HEK293 (cell line): ENCODE measurements around the gene CCDC24.
A peak's percentile ranks its signal among the peaks of the same experiment; 100 is the strongest.

ENCODE experiments used
- EGR2 ChIP-seq: fragments of 450-650 bp; formaldehyde crosslinking; IDR thresholded peaks from 2 replicates; pipeline ENCODE4 v1.5.1; 2016; ENCODE audit warnings: low read depth, missing biosample characterization, missing genetic modification characterization
- GLI2 ChIP-seq: fragments of 450-650 bp; formaldehyde crosslinking; IDR thresholded peaks from 2 replicates; pipeline ENCODE4; 2017; ENCODE audit warnings: missing biosample characterization, missing genetic modification characterization, low read depth, borderline replicate concordance
- MYNN ChIP-seq: fragments of 450-650 bp; formaldehyde crosslinking; IDR thresholded peaks from 2 replicates; pipeline ENCODE4 v1.5.1; 2016; ENCODE audit warnings: missing biosample characterization, missing genetic modification characterization, borderline replicate concordance
- PRDM1 ChIP-seq: fragments of 450-650 bp; formaldehyde crosslinking; IDR thresholded peaks from 2 replicates; pipeline ENCODE4; 2016; ENCODE audit warnings: missing biosample characterization, missing genetic modification characterization
- REPIN1 ChIP-seq: fragments of 450-650 bp; formaldehyde crosslinking; IDR thresholded peaks from 2 replicates; pipeline ENCODE4 v1.5.1; 2017; ENCODE audit warnings: missing biosample characterization, missing genetic modification characterization, low read depth
- SALL2 ChIP-seq: fragments of 450-650 bp; formaldehyde crosslinking; IDR thresholded peaks from 2 replicates; pipeline ENCODE4 v1.5.0; 2017; ENCODE audit warnings: missing biosample characterization, mild to moderate bottlenecking, missing genetic modification characterization, borderline replicate concordance
- ZBTB1 ChIP-seq: fragments of 450-650 bp; formaldehyde crosslinking; IDR thresholded peaks from 2 replicates; pipeline ENCODE4 v1.5.1; 2016; ENCODE audit warnings: missing biosample characterization, missing genetic modification characterization
- ZFHX2 ChIP-seq: fragments of 450-650 bp; formaldehyde crosslinking; conservative IDR thresholded peaks from 2 replicates; pipeline ENCODE4 v1.5.1; 2016; ENCODE audit warnings: missing biosample characterization, missing genetic modification characterization
- ZFP69B ChIP-seq: fragments of 450-650 bp; formaldehyde crosslinking; IDR thresholded peaks from 2 replicates; pipeline ENCODE4 v1.5.1; 2016; ENCODE audit warnings: missing biosample characterization, missing genetic modification characterization
- ZNF148 ChIP-seq: fragments of 450-650 bp; formaldehyde crosslinking; IDR thresholded peaks from 2 replicates; pipeline ENCODE4 v1.5.0; 2017; ENCODE audit warnings: missing biosample characterization, missing genetic modification characterization, borderline replicate concordance
- ZNF155 ChIP-seq: fragments of 450-650 bp; formaldehyde crosslinking; IDR thresholded peaks from 2 replicates; pipeline ENCODE4 v1.5.1; 2016; ENCODE audit warnings: missing biosample characterization, missing genetic modification characterization
- ZNF16 ChIP-seq: fragments of 450-650 bp; formaldehyde crosslinking; IDR thresholded peaks from 2 replicates; pipeline ENCODE4 v1.5.1; 2016; ENCODE audit warnings: low read depth, missing biosample characterization, missing genetic modification characterization
- ZNF184 ChIP-seq: fragments of 450-650 bp; IDR thresholded peaks from 2 replicates; pipeline ENCODE4 v1.5.1; 2018; ENCODE audit warnings: missing biosample characterization, mild to moderate bottlenecking, missing genetic modification characterization
- ZNF24 ChIP-seq: fragments of 450-650 bp; formaldehyde crosslinking; IDR thresholded peaks from 2 replicates; pipeline ENCODE4 v1.5.1; 2016; ENCODE audit warnings: missing biosample characterization, missing genetic modification characterization
- ZNF266 ChIP-seq: fragments of 450-650 bp; formaldehyde crosslinking; IDR thresholded peaks from 2 replicates; pipeline ENCODE4 v1.5.1; 2016; ENCODE audit warnings: missing biosample characterization, missing genetic modification characterization, low read depth
- ZNF274 ChIP-seq, 2 experiments: fragments of 200-500 bp in 1 of 2; fragments of 450-650 bp in 1 of 2; sonication (Bioruptor generic) in 1 of 2; formaldehyde crosslinking in 1 of 2; IDR thresholded peaks; 2 replicates each; pipeline versions ENCODE4 v1.5.1 to v1.6.1; 2014 to 2016; ENCODE audit warnings: borderline replicate concordance in 1 of 2, inconsistent platforms in 1 of 2, low read length in 1 of 2, missing biosample characterization in 1 of 2, missing genetic modification characterization in 1 of 2
- ZNF292 ChIP-seq: fragments of 450-650 bp; formaldehyde crosslinking; IDR thresholded peaks from 2 replicates; pipeline ENCODE4 v1.5.1; 2016; ENCODE audit warnings: low read depth, missing biosample characterization, missing genetic modification characterization, borderline replicate concordance
- ZNF335 ChIP-seq: fragments of 450-650 bp; formaldehyde crosslinking; conservative IDR thresholded peaks from 2 replicates; pipeline ENCODE4 v1.5.1; 2016; ENCODE audit warnings: missing biosample characterization, missing genetic modification characterization
- ZNF341 ChIP-seq: fragments of 450-650 bp; formaldehyde crosslinking; IDR thresholded peaks from 2 replicates; pipeline ENCODE4; 2016; ENCODE audit warnings: low read depth, missing biosample characterization, missing genetic modification characterization
- ZNF350 ChIP-seq: fragments of 450-650 bp; formaldehyde crosslinking; IDR thresholded peaks from 2 replicates; pipeline ENCODE4 v1.5.0; 2017; ENCODE audit warnings: missing biosample characterization, mild to moderate bottlenecking, missing genetic modification characterization
- ZNF48 ChIP-seq: fragments of 450-650 bp; formaldehyde crosslinking; IDR thresholded peaks from 2 replicates; pipeline ENCODE4 v1.5.1; 2016; ENCODE audit warnings: missing biosample characterization, missing genetic modification characterization
- ZNF521 ChIP-seq: fragments of 450-650 bp; formaldehyde crosslinking; IDR thresholded peaks from 2 replicates; pipeline ENCODE4 v1.5.1; 2017; ENCODE audit warnings: missing biosample characterization, mild to moderate bottlenecking, missing genetic modification characterization
- ZNF610 ChIP-seq: fragments of 450-650 bp; formaldehyde crosslinking; IDR thresholded peaks from 2 replicates; pipeline ENCODE4 v1.5.1; 2016; ENCODE audit warnings: missing biosample characterization, missing genetic modification characterization, borderline replicate concordance
- ZNF747 ChIP-seq: fragments of 450-650 bp; formaldehyde crosslinking; IDR thresholded peaks from 2 replicates; pipeline ENCODE4 v1.5.1; 2016; ENCODE audit warnings: missing biosample characterization, missing genetic modification characterization
- ZNF830 ChIP-seq: fragments of 450-650 bp; IDR thresholded peaks from 2 replicates; pipeline ENCODE4 v1.5.0; 2018; ENCODE audit warnings: missing biosample characterization, missing genetic modification characterization, low read depth, mild to moderate bottlenecking, moderate library complexity
- TF ChIP-seq, protein P1 (sequence below): fragments of 450-650 bp; formaldehyde crosslinking; IDR thresholded peaks from 2 replicates; pipeline ENCODE4 v1.5.1; 2017; ENCODE audit warnings: missing biosample characterization, missing genetic modification characterization
- TF ChIP-seq, protein P2 (sequence below): fragments of 450-650 bp; formaldehyde crosslinking; IDR thresholded peaks from 2 replicates; pipeline ENCODE4 v1.5.1; 2017; ENCODE audit warnings: missing biosample characterization, missing genetic modification characterization
- TF ChIP-seq, protein P3 (sequence below): fragments of 450-650 bp; formaldehyde crosslinking; IDR thresholded peaks from 2 replicates; pipeline ENCODE4 v1.5.1; 2016; ENCODE audit warnings: missing biosample characterization, missing genetic modification characterization
- TF ChIP-seq, protein P4 (sequence below): fragments of 450-650 bp; formaldehyde crosslinking; IDR thresholded peaks from 2 replicates; pipeline ENCODE4 v1.5.1; 2016; ENCODE audit warnings: missing biosample characterization, missing genetic modification characterization

Gene CCDC24

DNA sequence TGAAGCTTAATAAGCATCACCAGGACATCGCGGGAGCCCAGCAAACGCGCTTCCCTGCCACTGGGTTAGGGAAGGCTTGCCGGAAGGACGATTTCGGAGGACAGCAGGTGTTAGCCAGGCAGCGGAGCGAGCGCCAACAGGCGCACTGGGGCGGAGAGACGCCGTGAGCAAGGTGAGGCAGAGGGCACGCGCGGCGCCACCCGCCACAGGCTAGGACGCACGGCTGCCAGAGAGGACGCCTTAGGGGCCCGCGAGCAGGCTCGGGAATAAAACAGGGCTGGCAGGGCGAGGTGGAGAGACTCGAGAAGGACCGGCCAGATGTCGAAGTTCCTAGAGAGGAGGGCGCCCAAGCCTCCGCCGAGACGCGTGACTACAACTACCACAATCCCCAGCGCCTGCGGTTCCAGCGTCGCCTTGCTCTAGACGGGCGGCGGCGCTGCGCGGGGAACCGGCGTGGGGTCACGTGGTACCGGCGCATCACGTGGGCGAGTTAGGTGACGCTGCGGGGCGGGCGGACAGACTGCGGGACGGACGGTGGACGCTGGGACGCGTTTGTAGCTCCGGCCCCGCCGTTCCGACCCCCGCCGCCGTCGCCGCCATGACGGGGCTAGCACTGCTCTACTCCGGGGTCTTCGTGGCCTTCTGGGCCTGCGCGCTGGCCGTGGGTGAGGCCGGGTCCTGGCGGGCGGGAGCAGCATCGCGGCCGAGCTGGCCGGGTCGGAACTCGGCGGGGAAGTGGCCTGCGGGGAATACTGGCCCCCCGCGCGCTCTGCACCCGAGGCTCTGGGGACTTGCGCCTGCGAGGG, 16.8 kb upstream of the CCDC24 start, which contains the start of gene ATP6V0B (continued):
- TF ChIP-seq SALL2 (tag by site-specific recombination) (no peak), ZNF148 (no peak), ZNF610 (tag by site-specific recombination) (no peak), ZNF24 (tag by site-specific recombination) (no peak), ZNF292 (tag by site-specific recombination) (no peak), ZNF350 (tag by site-specific recombination) (no peak), GLI2 (tag by site-specific recombination) (no peak), ZBTB1 (tag by site-specific recombination) (peak; percentile 85), ZNF16 (tag by site-specific recombination) (no peak), ZFP69B (tag by site-specific recombination) (no peak; the same call in 1 of the 2 replicates), ZNF266 (tag by site-specific recombination) (no peak), ZNF747 (tag by site-specific recombination) (no peak), ZNF335 (peak; percentile 96), ZNF341 (peak; percentile 83), MYNN (tag by site-specific recombination) (no peak), ZNF155 (tag by site-specific recombination) (no peak), ZNF274 (IDR thresholded peaks at IDR 0.05; ENCODE audit: low read length) (no peak), ZNF274 (tag by site-specific recombination; IDR thresholded peaks at IDR 0.05; ENCODE audit: borderline replicate concordance) (no peak), ZNF48 (tag by site-specific recombination) (no peak), PRDM1 (tag by site-specific recombination) (no peak), ZFHX2 (tag by site-specific recombination) (peak; percentile 89), REPIN1 (tag by site-specific recombination) (no peak), ZNF830 (no peak), EGR2 (tag by site-specific recombination) (peak; percentile 51; the same call in 1 of the 2 replicates), ZNF184 (tag by site-specific recombination) (no peak), ZNF521 (tag by site-specific recombination) (no peak)
- TF ChIP-seq, protein P1, sequence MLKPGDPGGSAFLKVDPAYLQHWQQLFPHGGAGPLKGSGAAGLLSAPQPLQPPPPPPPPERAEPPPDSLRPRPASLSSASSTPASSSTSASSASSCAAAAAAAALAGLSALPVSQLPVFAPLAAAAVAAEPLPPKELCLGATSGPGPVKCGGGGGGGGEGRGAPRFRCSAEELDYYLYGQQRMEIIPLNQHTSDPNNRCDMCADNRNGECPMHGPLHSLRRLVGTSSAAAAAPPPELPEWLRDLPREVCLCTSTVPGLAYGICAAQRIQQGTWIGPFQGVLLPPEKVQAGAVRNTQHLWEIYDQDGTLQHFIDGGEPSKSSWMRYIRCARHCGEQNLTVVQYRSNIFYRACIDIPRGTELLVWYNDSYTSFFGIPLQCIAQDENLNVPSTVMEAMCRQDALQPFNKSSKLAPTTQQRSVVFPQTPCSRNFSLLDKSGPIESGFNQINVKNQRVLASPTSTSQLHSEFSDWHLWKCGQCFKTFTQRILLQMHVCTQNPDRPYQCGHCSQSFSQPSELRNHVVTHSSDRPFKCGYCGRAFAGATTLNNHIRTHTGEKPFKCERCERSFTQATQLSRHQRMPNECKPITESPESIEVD (tag by site-specific recombination): no peak
- TF ChIP-seq, protein P2, sequence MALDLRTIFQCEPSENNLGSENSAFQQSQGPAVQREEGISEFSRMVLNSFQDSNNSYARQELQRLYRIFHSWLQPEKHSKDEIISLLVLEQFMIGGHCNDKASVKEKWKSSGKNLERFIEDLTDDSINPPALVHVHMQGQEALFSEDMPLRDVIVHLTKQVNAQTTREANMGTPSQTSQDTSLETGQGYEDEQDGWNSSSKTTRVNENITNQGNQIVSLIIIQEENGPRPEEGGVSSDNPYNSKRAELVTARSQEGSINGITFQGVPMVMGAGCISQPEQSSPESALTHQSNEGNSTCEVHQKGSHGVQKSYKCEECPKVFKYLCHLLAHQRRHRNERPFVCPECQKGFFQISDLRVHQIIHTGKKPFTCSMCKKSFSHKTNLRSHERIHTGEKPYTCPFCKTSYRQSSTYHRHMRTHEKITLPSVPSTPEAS: no peak
- TF ChIP-seq, protein P3, sequence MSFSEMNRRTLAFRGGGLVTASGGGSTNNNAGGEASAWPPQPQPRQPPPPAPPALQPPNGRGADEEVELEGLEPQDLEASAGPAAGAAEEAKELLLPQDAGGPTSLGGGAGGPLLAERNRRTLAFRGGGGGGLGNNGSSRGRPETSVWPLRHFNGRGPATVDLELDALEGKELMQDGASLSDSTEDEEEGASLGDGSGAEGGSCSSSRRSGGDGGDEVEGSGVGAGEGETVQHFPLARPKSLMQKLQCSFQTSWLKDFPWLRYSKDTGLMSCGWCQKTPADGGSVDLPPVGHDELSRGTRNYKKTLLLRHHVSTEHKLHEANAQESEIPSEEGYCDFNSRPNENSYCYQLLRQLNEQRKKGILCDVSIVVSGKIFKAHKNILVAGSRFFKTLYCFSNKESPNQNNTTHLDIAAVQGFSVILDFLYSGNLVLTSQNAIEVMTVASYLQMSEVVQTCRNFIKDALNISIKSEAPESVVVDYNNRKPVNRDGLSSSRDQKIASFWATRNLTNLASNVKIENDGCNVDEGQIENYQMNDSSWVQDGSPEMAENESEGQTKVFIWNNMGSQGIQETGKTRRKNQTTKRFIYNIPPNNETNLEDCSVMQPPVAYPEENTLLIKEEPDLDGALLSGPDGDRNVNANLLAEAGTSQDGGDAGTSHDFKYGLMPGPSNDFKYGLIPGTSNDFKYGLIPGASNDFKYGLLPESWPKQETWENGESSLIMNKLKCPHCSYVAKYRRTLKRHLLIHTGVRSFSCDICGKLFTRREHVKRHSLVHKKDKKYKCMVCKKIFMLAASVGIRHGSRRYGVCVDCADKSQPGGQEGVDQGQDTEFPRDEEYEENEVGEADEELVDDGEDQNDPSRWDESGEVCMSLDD: no peak
- TF ChIP-seq, protein P4, sequence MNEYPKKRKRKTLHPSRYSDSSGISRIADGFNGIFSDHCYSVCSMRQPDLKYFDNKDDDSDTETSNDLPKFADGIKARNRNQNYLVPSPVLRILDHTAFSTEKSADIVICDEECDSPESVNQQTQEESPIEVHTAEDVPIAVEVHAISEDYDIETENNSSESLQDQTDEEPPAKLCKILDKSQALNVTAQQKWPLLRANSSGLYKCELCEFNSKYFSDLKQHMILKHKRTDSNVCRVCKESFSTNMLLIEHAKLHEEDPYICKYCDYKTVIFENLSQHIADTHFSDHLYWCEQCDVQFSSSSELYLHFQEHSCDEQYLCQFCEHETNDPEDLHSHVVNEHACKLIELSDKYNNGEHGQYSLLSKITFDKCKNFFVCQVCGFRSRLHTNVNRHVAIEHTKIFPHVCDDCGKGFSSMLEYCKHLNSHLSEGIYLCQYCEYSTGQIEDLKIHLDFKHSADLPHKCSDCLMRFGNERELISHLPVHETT: no peak; the same call in 1 of the 2 replicates
